Hepatocyte (in vitro differentiated cells): ENCODE data around the gene CMTM5. TPM values are rescaled to one million over a fixed set of nuclear protein-coding genes. Genes with fewer than 3 reads are reported as not detected.

Source experiments
- DNase-seq: peaks from one replicate; pipeline ENCODE4 v3.0.0-alpha.2; 2016; ENCODE audit warnings: low spot score
- H2AFZ ChIP-seq: fragments of 200-600 bp; sonication (generic); 2 replicates; pipeline ENCODE4 v1.6.0; 2016; ENCODE audit warnings: antibody characterized with exemption, mild to moderate bottlenecking
- H3K27ac ChIP-seq: fragments of 200-600 bp; sonication (generic); 2 replicates; pipeline ENCODE4 v1.5.1; 2016; ENCODE audit warnings: mild to moderate bottlenecking
- H3K27me3 ChIP-seq: fragments of 200-600 bp; sonication (generic); 2 replicates; pipeline ENCODE4 v1.6.1; 2016
- H3K36me3 ChIP-seq: fragments of 200-600 bp; sonication (generic); replicated peaks from 2 replicates; pipeline ENCODE4 v1.5.1; 2016; ENCODE audit warnings: low read depth; ENCODE audit not compliant: insufficient read depth
- H3K4me1 ChIP-seq: fragments of 200-600 bp; sonication (generic); 2 replicates; pipeline ENCODE4 v1.5.1; 2016; ENCODE audit warnings: mild to moderate bottlenecking, moderate library complexity; ENCODE audit not compliant: insufficient read depth
- H3K4me2 ChIP-seq: fragments of 200-600 bp; sonication (generic); 2 replicates; pipeline ENCODE4 v1.6.0; 2016
- H3K4me3 ChIP-seq: fragments of 200-600 bp; sonication (generic); 2 replicates; pipeline ENCODE4 v1.5.1; 2016; ENCODE audit warnings: mild to moderate bottlenecking
- H3K79me2 ChIP-seq: fragments of 200-600 bp; sonication (generic); 2 replicates; pipeline ENCODE4 v1.6.0; 2017; ENCODE audit warnings: mild to moderate bottlenecking
- H3K9me2 ChIP-seq: fragments of 200-600 bp; sonication (generic); replicated peaks from 2 replicates; pipeline ENCODE4 v1.6.0; 2017; ENCODE audit warnings: mild to moderate bottlenecking; ENCODE audit not compliant: insufficient read depth
- H3K9me3 ChIP-seq: fragments of 200-600 bp; sonication (generic); 2 replicates; pipeline ENCODE4 v1.5.1; 2016; ENCODE audit warnings: low read depth, mild to moderate bottlenecking
- H4K20me1 ChIP-seq: fragments of 200-600 bp; sonication (generic); 2 replicates; pipeline ENCODE4 v1.6.0; 2016; ENCODE audit warnings: mild to moderate bottlenecking; ENCODE audit not compliant: insufficient read depth, poor library complexity, severe bottlenecking
- EZH2 ChIP-seq: fragments of 200-600 bp; sonication (generic); IDR thresholded peaks from 2 replicates; pipeline ENCODE4 v1.6.1; 2016; ENCODE audit warnings: antibody characterized with exemption, mild to moderate bottlenecking, borderline replicate concordance
- EZH2phosphoT487 ChIP-seq: fragments of 200-600 bp; sonication (generic); IDR thresholded peaks from one replicate; pipeline ENCODE4 v1.6.1; 2018; ENCODE audit warnings: antibody characterized with exemption, mild to moderate bottlenecking, low read depth, moderate library complexity; ENCODE audit not compliant: unreplicated experiment, severe bottlenecking
- WGBS: methylation state at CpG from one replicate; pipeline ENCODE4 v1.1.6; 2016; ENCODE audit warnings: low lambda C conversion rate; ENCODE audit errors: missing lambda C conversion rate; 5-methylcytosine and 5-hydroxymethylcytosine counted together
- polyA plus RNA-seq: library from polyadenylated mRNA; unstranded; fragments of >200 nt; fragmentation: Nextera tagmentation; extraction: Ambion mirVana; gene quantifications from 2 replicates; pipeline ENCODE4 v1.2.1, GENCODE V29; 2016
- total RNA-seq: library from RNA; depleted of rRNA; stranded (reverse); fragments of >200 nt; gene quantifications from 2 replicates; pipeline ENCODE4 v1.2.3, GENCODE V29; 2014
- TF ChIP-seq, protein P1 (sequence below): fragments of 200-600 bp; sonication (generic); IDR thresholded peaks from 2 replicates; pipeline ENCODE4 v1.5.1; 2016; ENCODE audit warnings: antibody characterized with exemption, mild to moderate bottlenecking; ENCODE audit not compliant: poor library complexity

Gene CMTM5
- total and polyA plus RNA-seq, 2 experiments from 2014 or later = 0.28 TPM; not detected in 1

DNA sequence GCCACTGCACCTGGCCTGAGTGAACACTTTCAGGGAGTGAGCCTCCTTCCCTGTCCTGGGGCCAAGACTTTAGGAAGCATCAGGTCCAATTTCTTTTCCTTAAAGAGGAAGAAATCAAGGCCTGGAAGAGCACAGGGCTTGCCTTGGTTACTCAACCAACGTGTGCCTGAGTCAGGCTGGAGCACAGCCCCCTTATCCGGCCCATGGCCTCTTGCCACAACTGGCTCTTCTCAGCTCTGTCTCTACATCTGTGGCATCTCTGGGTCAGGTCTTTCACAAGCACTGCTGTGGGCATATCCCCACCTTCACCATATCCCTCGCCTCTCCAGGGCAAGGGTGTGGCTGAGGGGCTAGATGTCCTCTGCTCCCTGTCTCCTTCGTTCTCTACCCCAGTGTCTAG, 24.4 kb downstream of the CMTM5 start:
- no peaks in the 10 kb centered on the region for H3K79me2 ChIP-seq
- H3K27me3 ChIP-seq = no peaks in the 10 kb centered on the region
- 93% methylated on average over 4 of the region's 4 CpGs for WGBS
- no peak overlapping the region for H3K27ac ChIP-seq
- H4K20me1 ChIP-seq = no peaks in the 10 kb centered on the region
- no peaks in the 10 kb centered on the region for H3K9me2 ChIP-seq
- no peak overlapping the region for H3K4me3 ChIP-seq
- H2AFZ ChIP-seq = no peak overlapping the region
- TF ChIP-seq EZH2phosphoT487 (no peak), EZH2 (no peak)
- TF ChIP-seq, protein P1, sequence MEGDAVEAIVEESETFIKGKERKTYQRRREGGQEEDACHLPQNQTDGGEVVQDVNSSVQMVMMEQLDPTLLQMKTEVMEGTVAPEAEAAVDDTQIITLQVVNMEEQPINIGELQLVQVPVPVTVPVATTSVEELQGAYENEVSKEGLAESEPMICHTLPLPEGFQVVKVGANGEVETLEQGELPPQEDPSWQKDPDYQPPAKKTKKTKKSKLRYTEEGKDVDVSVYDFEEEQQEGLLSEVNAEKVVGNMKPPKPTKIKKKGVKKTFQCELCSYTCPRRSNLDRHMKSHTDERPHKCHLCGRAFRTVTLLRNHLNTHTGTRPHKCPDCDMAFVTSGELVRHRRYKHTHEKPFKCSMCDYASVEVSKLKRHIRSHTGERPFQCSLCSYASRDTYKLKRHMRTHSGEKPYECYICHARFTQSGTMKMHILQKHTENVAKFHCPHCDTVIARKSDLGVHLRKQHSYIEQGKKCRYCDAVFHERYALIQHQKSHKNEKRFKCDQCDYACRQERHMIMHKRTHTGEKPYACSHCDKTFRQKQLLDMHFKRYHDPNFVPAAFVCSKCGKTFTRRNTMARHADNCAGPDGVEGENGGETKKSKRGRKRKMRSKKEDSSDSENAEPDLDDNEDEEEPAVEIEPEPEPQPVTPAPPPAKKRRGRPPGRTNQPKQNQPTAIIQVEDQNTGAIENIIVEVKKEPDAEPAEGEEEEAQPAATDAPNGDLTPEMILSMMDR = no peak
- H3K9me3 ChIP-seq = no peaks in the 10 kb centered on the region
- H3K4me2 ChIP-seq = no peak overlapping the region
- no peaks in the 10 kb centered on the region for H3K4me1 ChIP-seq
- H3K36me3 ChIP-seq = no peaks in the 10 kb centered on the region
- DNase-seq = no peak

DNA sequence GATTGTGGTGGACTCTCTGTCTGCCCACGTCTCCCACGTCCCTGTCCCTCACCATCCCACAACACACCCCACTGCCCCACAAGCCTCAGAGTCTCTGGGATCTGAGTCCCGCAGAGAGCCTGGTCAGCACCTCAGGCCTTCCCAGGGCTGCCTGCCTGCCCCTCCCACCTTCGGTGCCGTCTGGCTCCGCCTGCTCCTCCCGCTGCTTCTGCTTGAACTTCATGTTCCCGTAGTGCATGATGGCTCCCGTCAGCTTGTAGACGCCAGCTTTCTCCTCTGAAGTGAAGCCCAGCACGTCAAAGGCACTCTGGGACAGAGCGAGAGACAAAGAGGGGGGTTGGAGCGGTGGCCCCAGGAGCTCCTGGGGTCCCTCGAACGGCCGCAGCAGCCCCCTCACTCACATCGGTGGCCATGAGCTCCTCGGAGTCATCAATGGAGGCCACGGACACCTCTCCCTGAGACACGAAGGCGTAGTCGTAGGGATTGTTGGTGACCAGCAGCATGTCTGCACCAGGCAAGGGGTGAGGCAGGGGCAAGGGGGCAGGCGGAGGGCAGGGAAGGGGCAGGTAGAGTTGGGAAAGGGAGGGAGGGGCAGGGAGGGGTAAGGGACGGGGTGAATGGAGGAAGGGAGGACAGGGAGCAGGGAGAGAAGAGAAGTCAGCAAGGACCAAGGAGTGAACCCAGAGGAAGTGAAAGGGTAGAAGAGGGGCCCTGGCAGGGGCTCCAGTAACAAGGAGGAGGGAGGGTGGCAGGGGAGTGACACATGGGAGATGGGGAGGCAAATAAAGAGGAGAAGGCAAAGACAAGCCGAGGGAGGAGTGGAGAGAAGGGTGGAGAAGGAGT, 25.7 kb downstream of the CMTM5 start:
- Histone ChIP-seq H3K4me2 (no peak overlapping the region), H3K36me3 (no peaks in the 10 kb centered on the region), H2AFZ (no peak overlapping the region), H3K27me3 (no peaks in the 10 kb centered on the region), H3K79me2 (no peaks in the 10 kb centered on the region), H3K27ac (no peak overlapping the region), H3K9me3 (no peaks in the 10 kb centered on the region), H3K4me3 (no peak overlapping the region), H4K20me1 (no peaks in the 10 kb centered on the region), H3K4me1 (no peaks in the 10 kb centered on the region), H3K9me2 (no peaks in the 10 kb centered on the region)
- DNase-seq = peak; percentile 26
- no peak for TF ChIP-seq EZH2phosphoT487
- TF ChIP-seq EZH2 = no peak
- TF ChIP-seq, protein P1 = no peak
- 61% methylated on average over 22 of the region's 25 CpGs for WGBS

DNA sequence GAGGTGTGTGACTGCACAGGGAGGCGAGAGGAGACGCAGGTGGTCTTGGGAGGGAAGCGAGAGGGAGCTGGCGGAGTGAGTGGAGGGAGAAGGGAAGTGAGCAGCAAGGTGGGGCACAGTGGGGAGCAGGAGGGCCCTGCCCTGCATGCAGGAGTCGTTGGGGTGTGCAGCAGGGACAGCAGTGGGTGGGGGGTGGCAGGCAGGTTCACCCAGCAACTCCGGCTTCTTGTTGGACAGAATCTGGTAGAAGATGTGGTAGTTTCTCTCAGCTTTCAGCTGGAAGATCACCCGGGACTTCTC, 26.2 kb downstream of the CMTM5 start:
- Histone ChIP-seq H3K27ac (no peak overlapping the region), H3K4me2 (no peak overlapping the region), H3K27me3 (no peaks in the 10 kb centered on the region), H3K4me3 (no peak overlapping the region), H3K9me3 (no peaks in the 10 kb centered on the region), H3K4me1 (no peaks in the 10 kb centered on the region), H3K9me2 (no peaks in the 10 kb centered on the region), H3K79me2 (no peaks in the 10 kb centered on the region), H3K36me3 (no peaks in the 10 kb centered on the region), H4K20me1 (no peaks in the 10 kb centered on the region), H2AFZ (no peak overlapping the region)
- 79% methylated on average over 7 of the region's 7 CpGs for WGBS
- TF ChIP-seq EZH2 = no peak
- TF ChIP-seq, protein P1 = no peak
- TF ChIP-seq EZH2phosphoT487 = no peak
- no peak for DNase-seq
